PC-3 (cell line): ENCODE measurements around the gene AKAP6. TPM values are rescaled to one million over a fixed set of nuclear protein-coding genes. Genes with fewer than 3 reads are reported as not detected.

Experiments
- ATAC-seq: fragments of 200-7000 bp; cut with Tn5 transposase; 2 replicates; pipeline ENCODE4 v1.9.1; 2020; ENCODE audit warnings: mild to moderate bottlenecking, moderate library complexity
- BruUV-seq: library from RNA; stranded (reverse); fragments of 400-500 nt; replicated peaks from 2 replicates; lab custom pipeline; 2021; lab: Mats Ljungman, UMichigan
- CTCF ChIA-PET: fragments of 300-600 bp; sonication (Branson Sonifier 250); formaldehyde crosslinking; loops from one replicate; lab custom pipeline; 2022; ENCODE audit warnings: antibody characterized with exemption; lab: Charles Lee
- POLR2A ChIA-PET: fragments of 300-600 bp; sonication (Branson Sonifier 250); formaldehyde crosslinking; loops from one replicate; lab custom pipeline; 2022; ENCODE audit warnings: antibody characterized with exemption; ENCODE audit not compliant: unreplicated experiment; lab: Charles Lee
- DNase-seq: peaks from one replicate; pipeline ENCODE4 v3.0.0-alpha.2; 2015
- H2AFZ ChIP-seq: fragments of 300-600 bp; sonication (generic); 2 replicates; pipeline ENCODE4 v1.6.0; 2016; ENCODE audit warnings: antibody characterized with exemption, low read length
- H3F3A ChIP-seq: fragments of 300-600 bp; sonication (generic); one replicate; pipeline ENCODE4 v1.6.0; 2017; ENCODE audit warnings: antibody characterized with exemption, low read length, control low read depth, mild to moderate bottlenecking; ENCODE audit not compliant: unreplicated experiment
- H3K27ac ChIP-seq: fragments of 300-600 bp; sonication (generic); 2 replicates; pipeline ENCODE4 v1.5.1; 2016; ENCODE audit warnings: mild to moderate bottlenecking, low read length
- H3K27me3 ChIP-seq: fragments of 300-600 bp; sonication (generic); 2 replicates; pipeline ENCODE4 v1.6.1; 2016; ENCODE audit warnings: low read length, mixed read lengths
- H3K36me3 ChIP-seq: fragments of 300-600 bp; sonication (generic); 2 replicates; pipeline ENCODE4 v1.6.1; 2016; ENCODE audit warnings: low read depth, mixed run types, low read length, mixed read lengths
- H3K4me1 ChIP-seq: fragments of 300-600 bp; sonication (generic); 2 replicates; pipeline ENCODE4 v1.5.1; 2016; ENCODE audit warnings: low read length; ENCODE audit not compliant: insufficient read depth
- H3K4me2 ChIP-seq: fragments of 300-600 bp; sonication (generic); 2 replicates; pipeline ENCODE4 v1.6.0; 2016; ENCODE audit warnings: low read length
- H3K4me3 ChIP-seq: fragments of 300-600 bp; sonication (generic); 2 replicates; pipeline ENCODE4 v1.5.1; 2016; ENCODE audit warnings: mild to moderate bottlenecking, low read length, mixed read lengths
- H3K79me2 ChIP-seq: fragments of 300-600 bp; sonication (generic); 2 replicates; pipeline ENCODE4 v1.6.1; 2017; ENCODE audit warnings: low read length, mixed read lengths
- H3K9ac ChIP-seq: fragments of 300-600 bp; sonication (generic); 2 replicates; pipeline ENCODE4 v1.6.0; 2016; ENCODE audit warnings: mild to moderate bottlenecking, low read length
- H3K9me2 ChIP-seq: fragments of 300-600 bp; sonication (generic); replicated peaks from 2 replicates; pipeline ENCODE4 v1.6.1; 2016; ENCODE audit warnings: mixed run types, low read length, mixed read lengths
- H3K9me3 ChIP-seq: fragments of 300-600 bp; sonication (generic); 2 replicates; pipeline ENCODE4 v1.6.1; 2016; ENCODE audit warnings: low read length, mixed read lengths
- H4K20me1 ChIP-seq: fragments of 300-600 bp; sonication (generic); 2 replicates; pipeline ENCODE4 v1.6.1; 2016; ENCODE audit warnings: low read length, mixed read lengths
- CTCF ChIP-seq: fragments of 300-600 bp; sonication (generic); conservative IDR thresholded peaks from 2 replicates; pipeline ENCODE4 v1.5.1; 2017; ENCODE audit warnings: antibody characterized with exemption, low read depth, mild to moderate bottlenecking, low read length
- EZH2 ChIP-seq: fragments of 300-600 bp; sonication (generic); IDR thresholded peaks from one replicate; pipeline ENCODE4 v1.6.1; 2017; ENCODE audit warnings: antibody characterized with exemption, mild to moderate bottlenecking, low read length; ENCODE audit not compliant: unreplicated experiment
- EZH2phosphoT487 ChIP-seq: fragments of 300-600 bp; sonication (generic); IDR thresholded peaks from 2 replicates; pipeline ENCODE4 v1.6.1; 2018; ENCODE audit warnings: mild to moderate bottlenecking, antibody characterized with exemption, low read length, borderline replicate concordance
- intact Hi-C: fragments of 100-400 bp; cut with micrococcal nuclease; formaldehyde crosslinking; loops from 2 replicates; pipeline ENCODE4 v1.9.0; 2023
- total RNA-seq: library from RNA; depleted of rRNA; stranded (reverse); fragments of >200 nt; gene quantifications from 2 replicates; pipeline ENCODE4 v1.2.3, GENCODE V29; 2014

AKAP6 gene
- total RNA-seq, 1 experiment from 2014 or later: 1.5 TPM

- no peak overlapping the region for H3K27ac ChIP-seq
- H3K4me2 ChIP-seq: no peak overlapping the region
- DNase-seq: no peak
- H2AFZ ChIP-seq: no peak overlapping the region
- no peak for ATAC-seq
- CTCF ChIA-PET: no interaction called here
- no peaks in the 10 kb centered on the region for H3K4me1 ChIP-seq
- no peaks in the 10 kb centered on the region for H3K9me2 ChIP-seq
- no peak overlapping the region for H3K4me3 ChIP-seq
- H4K20me1 ChIP-seq: no peaks in the 10 kb centered on the region
- H3K36me3 ChIP-seq: no peaks in the 10 kb centered on the region
- no peaks in the 10 kb centered on the region for H3K79me2 ChIP-seq
- no TSS peak for BruUV-seq
- no peaks in the 10 kb centered on the region for H3K27me3 ChIP-seq
- intact Hi-C loops: no loop called here
- H3K9me3 ChIP-seq: no peaks in the 10 kb centered on the region
- TF ChIP-seq EZH2 (no peak), EZH2phosphoT487 (no peak), CTCF (no peak)
- H3K9ac ChIP-seq: no peak overlapping the region
- H3F3A ChIP-seq: no peaks in the 10 kb centered on the region
- POLR2A ChIA-PET: no interaction called here
Observed at GRCh38 chr14:32814721-32815120, 485.6 kb downstream of the AKAP6 start.

- no peak for ATAC-seq
- peaks cover under 1% of the 10 kb centered on the region for H3K4me1 ChIP-seq
- H3K9ac ChIP-seq: no peak overlapping the region
- intact Hi-C loops: no loop called here
- no peaks in the 10 kb centered on the region for H3K9me2 ChIP-seq
- no peak for DNase-seq
- TF ChIP-seq EZH2phosphoT487 (no peak), EZH2 (no peak), CTCF (no peak)
- no peaks in the 10 kb centered on the region for H3K79me2 ChIP-seq
- no peak overlapping the region for H3K4me2 ChIP-seq
- H3F3A ChIP-seq: no peaks in the 10 kb centered on the region
- no peaks in the 10 kb centered on the region for H3K27me3 ChIP-seq
- H2AFZ ChIP-seq: no peak overlapping the region
- no peaks in the 10 kb centered on the region for H3K9me3 ChIP-seq
- no TSS peak for BruUV-seq
- ChIA-PET CTCF (no interaction called here), POLR2A (no interaction called here)
- no peak overlapping the region for H3K27ac ChIP-seq
- H3K4me3 ChIP-seq: no peak overlapping the region
- H3K36me3 ChIP-seq: no peaks in the 10 kb centered on the region
- H4K20me1 ChIP-seq: no peaks in the 10 kb centered on the region
Observed at GRCh38 chr14:32816588-32816987, 487.5 kb downstream of the AKAP6 start.

- no peaks in the 10 kb centered on the region for H4K20me1 ChIP-seq
- no peak overlapping the region for H3K4me3 ChIP-seq
- TF ChIP-seq EZH2phosphoT487 (no peak), CTCF (no peak), EZH2 (no peak)
- POLR2A ChIA-PET: no interaction called here
- H3F3A ChIP-seq: no peaks in the 10 kb centered on the region
- no peaks in the 10 kb centered on the region for H3K36me3 ChIP-seq
- intact Hi-C loops: no loop called here
- H3K9me2 ChIP-seq: no peaks in the 10 kb centered on the region
- no peaks in the 10 kb centered on the region for H3K9me3 ChIP-seq
- DNase-seq (no peak), ATAC-seq (peak; percentile 30; the same call in 1 of the 2 replicates)
- no peaks in the 10 kb centered on the region for H3K27me3 ChIP-seq
- H3K4me2 ChIP-seq: no peak overlapping the region
- CTCF ChIA-PET: no interaction called here
- no peak overlapping the region for H3K27ac ChIP-seq
- no peaks in the 10 kb centered on the region for H3K79me2 ChIP-seq
- peaks cover 12% of the 10 kb centered on the region for H3K4me1 ChIP-seq
- no TSS peak for BruUV-seq
- H2AFZ ChIP-seq: no peak overlapping the region
- no peak overlapping the region for H3K9ac ChIP-seq
Observed at GRCh38 chr14:32817780-32818179, 488.7 kb downstream of the AKAP6 start.
